ENCODE measurements around the gene OAF.

DNA sequence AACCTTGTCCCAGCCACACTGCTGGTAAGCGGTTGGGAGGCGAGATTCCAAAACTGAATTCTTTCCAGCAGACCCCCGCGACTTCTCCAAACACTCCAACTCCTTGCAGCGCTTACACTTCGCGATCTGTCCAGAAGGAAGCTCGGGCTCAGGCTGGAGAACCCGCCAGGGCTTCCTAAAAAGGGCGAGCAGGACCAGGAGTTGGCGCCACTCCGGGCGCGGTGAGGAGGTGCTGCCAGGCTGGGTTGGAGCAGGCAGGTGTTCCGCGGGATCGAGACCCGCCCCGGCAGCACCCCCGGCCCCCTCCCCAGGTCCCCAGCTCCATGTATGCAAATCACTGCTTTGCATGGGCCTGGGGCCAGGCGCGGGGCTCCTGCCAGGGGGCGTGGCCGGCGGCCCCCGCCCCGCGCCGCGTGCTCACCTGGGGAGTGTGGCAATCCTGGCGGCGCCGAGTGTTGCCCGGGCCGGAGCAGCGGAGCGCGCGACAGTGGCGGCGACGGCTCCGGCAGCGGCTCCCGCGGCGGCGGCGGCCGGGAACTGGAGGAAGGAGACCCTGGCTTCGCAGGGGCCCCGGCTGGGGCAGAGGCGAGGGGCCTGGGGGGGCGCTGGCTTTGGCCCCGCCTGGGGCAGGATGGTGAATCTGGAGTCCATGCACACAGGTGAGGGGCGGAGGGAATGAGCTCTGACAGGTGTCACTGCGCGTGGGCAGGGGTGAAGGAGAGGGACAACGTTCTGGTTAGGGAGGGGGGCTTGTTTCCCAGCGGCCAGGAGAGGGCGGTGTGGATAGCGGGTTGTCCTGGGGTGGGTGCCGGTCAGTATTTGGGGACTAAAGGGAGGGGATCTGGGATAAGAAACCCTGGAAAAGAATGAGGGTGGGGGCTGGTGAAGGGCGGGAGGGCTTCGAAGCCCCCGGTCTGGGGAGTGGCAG, 29.1 kb downstream of the OAF start, which contains the start of gene POU2F3:
- TF ChIP-seq EZH2 (IDR thresholded peaks at IDR 0.05), result no peak
- no peak for TF ChIP-seq POLR2AphosphoS5 (IDR thresholded peaks at IDR 0.05; ENCODE audit: borderline replicate concordance, low read depth, low read length)
